Adrenal gland (tissue), 5 donors: ENCODE results near the gene PPFIA1.

ENCODE experiments used
- POLR2A ChIP-seq, 2 donors: fragments of 450-650 bp; IDR thresholded peaks; one replicate each; pipeline ENCODE4 v1.6.1; 2017; ENCODE audit warnings: antibody characterized with exemption in 2 of 2, mild to moderate bottlenecking in 2 of 2, moderate library complexity in 1 of 2
- TF ChIP-seq, protein P1 (sequence below), 6 experiments: fragments of 450-650 bp in 4 of 6; fragments of 200-600 bp in 2 of 6; sonication (generic) in 1 of 6; IDR thresholded peaks; 1 replicate in 5 of 6; 2 replicates in 1 of 6; pipeline versions ENCODE4 v1.5.1 to v1.8.0; 2016 to 2021; ENCODE audit warnings: antibody characterized with exemption in 6 of 6, mild to moderate bottlenecking in 2 of 6, moderate library complexity in 1 of 6
- donor health status: DM: no; HTN: no; CAD: no.

DNA sequence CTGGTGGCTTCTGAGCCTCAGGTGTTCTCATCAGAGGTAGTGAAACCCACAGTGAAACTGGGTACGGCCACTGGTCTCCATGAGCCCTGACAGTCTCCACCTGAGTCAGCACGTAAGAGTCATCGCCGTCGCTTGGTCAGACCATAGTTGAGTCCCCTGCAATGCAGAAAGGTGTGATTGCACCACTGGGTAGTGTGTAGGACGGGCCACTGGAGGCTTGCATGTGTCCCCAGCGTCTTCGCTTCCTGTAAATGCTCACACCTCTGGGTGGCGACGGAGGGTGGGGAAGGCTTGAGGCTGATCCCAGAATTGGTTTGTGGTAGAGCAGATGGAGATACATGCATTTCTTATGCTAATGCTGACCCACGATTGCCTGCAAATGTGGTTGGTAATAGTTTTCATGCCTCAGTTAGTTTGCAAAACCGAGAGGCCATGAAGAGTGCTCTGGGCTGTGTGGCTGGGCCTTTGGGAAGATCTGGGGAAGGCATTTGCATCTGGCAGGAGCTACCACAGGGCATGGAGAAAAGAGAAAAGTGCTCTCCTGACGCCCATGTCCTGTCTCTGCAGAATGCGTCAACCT lies 154.4 kb downstream of the PPFIA1 start:
- TF ChIP-seq, protein P1, sequence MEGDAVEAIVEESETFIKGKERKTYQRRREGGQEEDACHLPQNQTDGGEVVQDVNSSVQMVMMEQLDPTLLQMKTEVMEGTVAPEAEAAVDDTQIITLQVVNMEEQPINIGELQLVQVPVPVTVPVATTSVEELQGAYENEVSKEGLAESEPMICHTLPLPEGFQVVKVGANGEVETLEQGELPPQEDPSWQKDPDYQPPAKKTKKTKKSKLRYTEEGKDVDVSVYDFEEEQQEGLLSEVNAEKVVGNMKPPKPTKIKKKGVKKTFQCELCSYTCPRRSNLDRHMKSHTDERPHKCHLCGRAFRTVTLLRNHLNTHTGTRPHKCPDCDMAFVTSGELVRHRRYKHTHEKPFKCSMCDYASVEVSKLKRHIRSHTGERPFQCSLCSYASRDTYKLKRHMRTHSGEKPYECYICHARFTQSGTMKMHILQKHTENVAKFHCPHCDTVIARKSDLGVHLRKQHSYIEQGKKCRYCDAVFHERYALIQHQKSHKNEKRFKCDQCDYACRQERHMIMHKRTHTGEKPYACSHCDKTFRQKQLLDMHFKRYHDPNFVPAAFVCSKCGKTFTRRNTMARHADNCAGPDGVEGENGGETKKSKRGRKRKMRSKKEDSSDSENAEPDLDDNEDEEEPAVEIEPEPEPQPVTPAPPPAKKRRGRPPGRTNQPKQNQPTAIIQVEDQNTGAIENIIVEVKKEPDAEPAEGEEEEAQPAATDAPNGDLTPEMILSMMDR (IDR thresholded peaks at IDR 0.05): no peak
- TF ChIP-seq POLR2A (IDR thresholded peaks at IDR 0.05): no peak
